H1 (cell line): ENCODE measurements around the gene SLC2A3. TPM values are rescaled to one million over a fixed set of nuclear protein-coding genes. Genes with fewer than 3 reads are reported as not detected.

ENCODE experiments used
- CTCF ChIA-PET: fragments of 300-600 bp; sonication (Branson Sonifier 250); formaldehyde crosslinking; loops from one replicate; lab custom pipeline; 2021; ENCODE audit not compliant: partially characterized antibody; lab: Charles Lee
- POLR2A ChIA-PET: fragments of 300-600 bp; sonication (Branson Sonifier 250); formaldehyde crosslinking; loops from one replicate; lab custom pipeline; 2021; ENCODE audit warnings: inconsistent platforms; ENCODE audit not compliant: partially characterized antibody; lab: Charles Lee
- DNase-seq, 2 experiments: peaks; one replicate each; pipeline versions ENCODE4 v3.0.0 to v3.0.0-alpha.2; 2010 to 2022; ENCODE audit warnings: low spot score in 2 of 2, low read depth in 1 of 2, mixed read lengths in 1 of 2
- FAIRE-seq: peaks from 2 replicates; lab custom pipeline; 2011; peaks lifted over from hg19 to GRCh38; lab: Jason Lieb, UNC
- H2AFZ ChIP-seq: 2 replicates; pipeline ENCODE4 v1.8.1; 2012; ENCODE audit warnings: low read length, inconsistent platforms
- H2AK5ac ChIP-seq: 2 replicates; pipeline ENCODE4 v1.6.1; 2013; ENCODE audit warnings: low read depth, low read length
- H2BK120ac ChIP-seq: replicated peaks from 2 replicates; pipeline ENCODE3; 2013; ENCODE audit warnings: low read depth, low read length, inconsistent platforms
- H2BK12ac ChIP-seq: 2 replicates; pipeline ENCODE4 v1.6.1; 2013; ENCODE audit warnings: low read depth, low read length
- H2BK15ac ChIP-seq: 2 replicates; pipeline ENCODE4 v1.6.1; 2013; ENCODE audit warnings: low read length
- H2BK20ac ChIP-seq: 2 replicates; pipeline ENCODE4 v1.6.1; 2013; ENCODE audit warnings: low read length
- H2BK5ac ChIP-seq: 2 replicates; pipeline ENCODE4 v1.6.1; 2013; ENCODE audit warnings: low read depth, low read length
- H3K14ac ChIP-seq: 2 replicates; pipeline ENCODE4 v1.6.1; 2013; ENCODE audit warnings: inconsistent platforms; ENCODE audit not compliant: insufficient read length
- H3K18ac ChIP-seq: 2 replicates; pipeline ENCODE4 v1.6.1; 2013; ENCODE audit warnings: low read length; ENCODE audit errors: extremely low read depth
- H3K23ac ChIP-seq: 2 replicates; pipeline ENCODE4 v1.6.1; 2013; ENCODE audit warnings: inconsistent platforms; ENCODE audit not compliant: insufficient read length
- H3K23me2 ChIP-seq: 2 replicates; pipeline ENCODE4 v1.6.1; 2013; ENCODE audit warnings: low read depth, low read length
- H3K27ac ChIP-seq: 2 replicates; pipeline ENCODE4 v1.6.1; 2011; ENCODE audit warnings: low read depth, low read length, inconsistent platforms
- H3K27me3 ChIP-seq, 4 experiments: replicated peaks in 1 of 4; 1 replicate in 1 of 4; 2 replicates in 3 of 4; pipeline versions ENCODE4 v1.6.1 to v1.8.1; 2011 to 2013; ENCODE audit warnings: low read length in 3 of 4, mild to moderate bottlenecking in 3 of 4, inconsistent platforms in 2 of 4, mixed read lengths in 2 of 4, moderate library complexity in 1 of 4; ENCODE audit not compliant: control insufficient read depth in 3 of 4, insufficient read depth in 3 of 4; ENCODE audit errors: extremely low read depth in 1 of 4
- H3K36me3 ChIP-seq, 4 experiments: 2 replicates each; pipeline versions ENCODE4 v1.6.1 to v1.8.1; 2011 to 2013; ENCODE audit warnings: mild to moderate bottlenecking in 4 of 4, low read length in 3 of 4, moderate library complexity in 2 of 4, control low read depth in 1 of 4, inconsistent platforms in 1 of 4; ENCODE audit not compliant: insufficient read depth in 4 of 4, control insufficient read depth in 2 of 4
- H3K4ac ChIP-seq: replicated peaks from 2 replicates; pipeline ENCODE3; 2013; ENCODE audit warnings: low read length, low read depth, mixed read lengths, inconsistent platforms; ENCODE audit not compliant: insufficient read length
- H3K4me1 ChIP-seq, 4 experiments: replicated peaks in 1 of 4; 1 replicate in 1 of 4; 2 replicates in 3 of 4; pipeline versions ENCODE4 v1.6.1 to v1.8.1; 2011 to 2013; ENCODE audit warnings: low read length in 3 of 4, inconsistent platforms in 2 of 4, mixed read lengths in 1 of 4; ENCODE audit not compliant: insufficient read depth in 4 of 4, control insufficient read depth in 3 of 4
- H3K4me2 ChIP-seq, 2 experiments: 2 replicates each; pipeline versions ENCODE4 v1.6.1 to v1.8.1; 2011 to 2013; ENCODE audit warnings: low read depth in 2 of 2, low read length in 2 of 2, control low read depth in 1 of 2, inconsistent platforms in 1 of 2, mild to moderate bottlenecking in 1 of 2; ENCODE audit not compliant: insufficient read depth in 1 of 2
- H3K4me3 ChIP-seq, 4 experiments: fragments of 200-600, 300-600 bp in 1 of 4; sonication (generic), shearing (Covaris generic), sonication (Bioruptor Twin) in 1 of 4; 2 replicates each; pipeline versions ENCODE4 v1.5.1 to v1.8.1; 2011 to 2016; ENCODE audit warnings: low read length in 4 of 4, low read depth in 3 of 4, control low read depth in 2 of 4, inconsistent platforms in 2 of 4, mild to moderate bottlenecking in 2 of 4, mixed read lengths in 1 of 4, moderate library complexity in 1 of 4; ENCODE audit not compliant: insufficient read depth in 2 of 4; ENCODE audit errors: extremely low read depth in 1 of 4
- H3K56ac ChIP-seq: replicated peaks from 2 replicates; pipeline ENCODE3; 2013; ENCODE audit warnings: low read depth, mild to moderate bottlenecking, mixed read lengths, low read length, inconsistent platforms; ENCODE audit not compliant: insufficient read length
- H3K79me1 ChIP-seq: 2 replicates; pipeline ENCODE4 v1.6.1; 2013; ENCODE audit warnings: low read depth, low read length, control low read depth
- H3K79me2 ChIP-seq, 2 experiments: 2 replicates each; pipeline versions ENCODE4 v1.6.1 to v1.8.1; 2012 to 2013; ENCODE audit warnings: low read length in 2 of 2, mild to moderate bottlenecking in 2 of 2, inconsistent platforms in 1 of 2; ENCODE audit not compliant: insufficient read depth in 2 of 2, control insufficient read depth in 1 of 2
- H3K9ac ChIP-seq, 4 experiments: replicated peaks in 1 of 4; 1 replicate in 1 of 4; 2 replicates in 3 of 4; pipeline versions ENCODE4 v1.6.1 to v1.8.1; 2011 to 2013; ENCODE audit warnings: low read depth in 3 of 4, low read length in 3 of 4, control low read depth in 2 of 4, mild to moderate bottlenecking in 2 of 4, moderate library complexity in 2 of 4, inconsistent platforms in 1 of 4; ENCODE audit errors: extremely low read depth in 1 of 4
- H3K9me3 ChIP-seq, 2 experiments: 2 replicates each; pipeline versions ENCODE4 v1.6.1 to v1.8.1; 2012 to 2013; ENCODE audit warnings: mild to moderate bottlenecking in 2 of 2, moderate library complexity in 2 of 2, control low read depth in 1 of 2, inconsistent platforms in 1 of 2, low read depth in 1 of 2, low read length in 1 of 2, mixed read lengths in 1 of 2; ENCODE audit not compliant: insufficient read depth in 2 of 2
- H4K20me1 ChIP-seq, 2 experiments: replicated peaks in 1 of 2; 2 replicates each; pipeline versions ENCODE3 to v1.8.1; 2011 to 2013; ENCODE audit warnings: inconsistent platforms in 2 of 2, low read length in 2 of 2, mild to moderate bottlenecking in 1 of 2; ENCODE audit not compliant: insufficient read depth in 2 of 2, control insufficient read depth in 1 of 2
- H4K5ac ChIP-seq: 2 replicates; pipeline ENCODE4 v1.6.1; 2013; ENCODE audit warnings: low read length, low read depth, mixed read lengths, inconsistent platforms; ENCODE audit not compliant: insufficient read length
- H4K8ac ChIP-seq: 2 replicates; pipeline ENCODE4 v1.8.0; 2013; ENCODE audit warnings: mild to moderate bottlenecking, moderate library complexity, low read length, inconsistent platforms; ENCODE audit not compliant: insufficient read depth; ENCODE audit errors: extremely low read depth
- H4K91ac ChIP-seq: replicated peaks from 2 replicates; pipeline ENCODE3; 2013; ENCODE audit warnings: low read length, mixed read lengths, inconsistent platforms; ENCODE audit not compliant: insufficient read length
- EGR1 ChIP-seq: IDR thresholded peaks from 2 replicates; pipeline ENCODE4 v1.6.1; 2011; ENCODE audit warnings: low read depth, low read length, borderline replicate concordance
- JUN ChIP-seq: IDR thresholded peaks from 2 replicates; pipeline ENCODE4 v1.6.1; 2011; ENCODE audit warnings: low read depth, mild to moderate bottlenecking, improper control_type of control experiment, low read length
- KDM5A ChIP-seq: fragments of 200-600 bp; IDR thresholded peaks from 2 replicates; pipeline ENCODE4 v1.7.1; 2012; ENCODE audit warnings: mild to moderate bottlenecking, low read length, inconsistent platforms, mixed read lengths
- NRF1 ChIP-seq: IDR thresholded peaks from 2 replicates; pipeline ENCODE4 v1.6.1; 2011; ENCODE audit warnings: mild to moderate bottlenecking, low read depth, low read length, improper control_type of control experiment
- RBBP5 ChIP-seq: IDR thresholded peaks from 2 replicates; pipeline ENCODE4 v1.7.1; 2012; ENCODE audit warnings: low read depth, mild to moderate bottlenecking, inconsistent platforms, low read length, moderate library complexity, borderline replicate concordance
- RFX5 ChIP-seq: IDR thresholded peaks from 2 replicates; pipeline ENCODE4 v1.6.1; 2011; ENCODE audit warnings: low read depth, low read length, improper control_type of control experiment, borderline replicate concordance
- RXRA ChIP-seq: IDR thresholded peaks from 2 replicates; pipeline ENCODE4 v1.6.1; 2011; ENCODE audit warnings: low read depth, mild to moderate bottlenecking, low read length, moderate library complexity; ENCODE audit not compliant: insufficient read depth
- SAP30 ChIP-seq: fragments of 300-600 bp; sonication (generic); IDR thresholded peaks from 2 replicates; pipeline ENCODE4 v1.7.1; 2012; ENCODE audit warnings: low read length, moderate library complexity, mild to moderate bottlenecking, inconsistent platforms; ENCODE audit not compliant: insufficient read depth, insufficient replicate concordance
- SIN3A ChIP-seq, 2 experiments: IDR thresholded peaks in 1 of 2; conservative IDR thresholded peaks in 1 of 2; 2 replicates each; pipeline ENCODE4 v1.6.1; 2011 to 2012; ENCODE audit warnings: low read length in 2 of 2, improper control_type of control experiment in 1 of 2, low read depth in 1 of 2, mild to moderate bottlenecking in 1 of 2
- SIX5 ChIP-seq: IDR thresholded peaks from 2 replicates; pipeline ENCODE4 v1.6.1; 2011; ENCODE audit warnings: mild to moderate bottlenecking, low read depth, low read length
- TCF12 ChIP-seq: IDR thresholded peaks from 2 replicates; pipeline ENCODE4 v1.6.1; 2011; ENCODE audit warnings: low read depth, mild to moderate bottlenecking, low read length
- TEAD4 ChIP-seq: IDR thresholded peaks from 2 replicates; pipeline ENCODE4 v1.6.1; 2012; ENCODE audit warnings: low read depth, low read length, inconsistent platforms, mixed read lengths
- WGBS, 2 experiments: shearing (Covaris generic) in 1 of 2; methylation state at CpG; one replicate each; pipeline versions ENCODE4 v1.1.6 to v1.1.7; 2013 to 2015; ENCODE audit warnings: low lambda C conversion rate in 2 of 2, mixed read lengths in 2 of 2, inconsistent platforms in 1 of 2, low coverage in 1 of 2, missing lambda C conversion rate in 1 of 2; ENCODE audit not compliant: insufficient replicate concordance in 2 of 2, insufficient coverage in 1 of 2, insufficient read length in 1 of 2; ENCODE audit errors: extremely low coverage in 1 of 2, missing lambda C conversion rate in 1 of 2; 5-methylcytosine and 5-hydroxymethylcytosine counted together
- polyA plus RNA-seq, 7 experiments: library from polyadenylated mRNA; depleted of rRNA in 3 of 7; stranded (reverse) in 5 of 7; unstranded in 2 of 7; fragments of >200 nt in 5 of 7; fragments of 200-250 nt in 2 of 7; gene quantifications; 1 replicate in 5 of 7; 2 replicates in 1 of 7; 4 replicates in 1 of 7; pipeline versions ENCODE4 v1.2.1 to v1.2.3, GENCODE V29; 2011 to 2013; ENCODE audit warnings: missing spikeins in 2 of 7, mixed read lengths in 2 of 7
- total RNA-seq: library from RNA; stranded (reverse); fragmentation: NEBNext Ultra II Directional; extraction: Animal tissue kit (Norgen Biotek cat#: 25700); gene quantifications from 2 replicates; pipeline ENCODE4 v1.2.1, GENCODE V29; 2021
- TF ChIP-seq, protein P1 (sequence below): IDR thresholded peaks from 2 replicates; pipeline ENCODE4 v1.6.1; 2012; ENCODE audit warnings: inconsistent platforms

SLC2A3 gene
- total and polyA plus RNA-seq, 2 of the 8 experiments (the other 6 are each of a cell fraction or from before 2014, with no cell fraction given): 417 to 688 TPM

DNA sequence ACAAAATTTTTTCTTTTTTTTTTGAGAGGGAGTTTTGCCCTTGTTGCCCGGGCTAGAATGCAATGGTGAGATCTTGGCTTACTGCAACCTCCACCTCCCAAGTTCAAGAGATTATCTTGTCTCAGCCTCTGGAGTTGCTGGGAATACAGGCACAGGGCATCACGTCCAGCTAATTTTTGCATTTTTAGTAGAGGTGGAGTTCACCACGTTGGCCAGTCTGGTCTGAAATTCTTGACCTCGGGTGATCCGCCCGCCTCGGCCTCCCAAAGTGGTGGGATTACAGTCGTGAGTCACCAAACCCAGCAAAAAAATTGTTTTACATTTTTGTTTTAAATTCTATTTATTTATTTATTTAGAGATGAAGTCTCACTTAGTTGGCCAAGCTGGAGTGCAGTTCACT is 58.6 kb downstream of the SLC2A3 start:
- Histone ChIP-seq H3K79me1 (no peaks in the 10 kb centered on the region), H3K56ac (no peak overlapping the region), H3K4me2 (no peak overlapping the region), H3K27me3 (no peaks in the 10 kb centered on the region), H4K91ac (no peak overlapping the region), H2BK120ac (no peak overlapping the region), H3K23me2 (no peaks in the 10 kb centered on the region), H4K20me1 (no peaks in the 10 kb centered on the region), H2BK5ac (no peak overlapping the region), H3K4me3 (no peak overlapping the region), H3K9ac (no peak overlapping the region), H2AK5ac (no peak overlapping the region), H3K27ac (no peak overlapping the region), H3K36me3 (no peaks in the 10 kb centered on the region), H3K14ac (no peak overlapping the region), H3K23ac (no peak overlapping the region), H4K8ac (no peak overlapping the region), H4K5ac (no peak overlapping the region), H3K18ac (no peak overlapping the region), H3K4ac (no peak overlapping the region), H3K9me3 (no peaks in the 10 kb centered on the region; a peak in 1 of 4 replicates), H2BK15ac (0 out of 2 replicates have a peak overlapping the region, but pooled peaks have one; percentile 12), H3K79me2 (no peaks in the 10 kb centered on the region), H3K4me1 (peaks cover 0 to under 1% (median 0%) of the 10 kb centered on the region in 4 experiments; a peak in 3 of 7 replicates), H2AFZ (no peak overlapping the region), H2BK12ac (no peak overlapping the region), H2BK20ac (0 out of 2 replicates have a peak overlapping the region, but pooled peaks have one; percentile 32)
- no peak for DNase-seq
- WGBS, 2 experiments: 94% methylated on average over 8 of the region's 8 CpGs; no CpG with 5 or more reads in 1 of the 2 experiments
- ChIA-PET POLR2A (interaction anchor here (1.1 to 1.4 kb wide), 3 partner anchors 28 to 45 kb away, joined by 3 to 6 read pairs (median 4); no protein-coding TSS in a partner anchor), CTCF (interaction anchor here (1.2 to 1.6 kb wide), 5 partner anchors 9 to 118 kb away, joined by 3 to 4 read pairs (median 3); no protein-coding TSS in a partner anchor)
- FAIRE-seq: no peak
- TF ChIP-seq TCF12 (no peak), NRF1 (no peak), RXRA (no peak), SAP30 (no peak), TEAD4 (no peak), RFX5 (no peak), RBBP5 (no peak), SIN3A (conservative IDR thresholded peaks at IDR 0.05 in 1 of 2, IDR thresholded peaks at IDR 0.05 in 1 of 2; ENCODE audit: low read depth in 1 of 2, low read length in 2 of 2) (no peak), SIX5 (no peak), EGR1 (no peak), JUN (no peak), KDM5A (no peak)
- TF ChIP-seq, protein P1, sequence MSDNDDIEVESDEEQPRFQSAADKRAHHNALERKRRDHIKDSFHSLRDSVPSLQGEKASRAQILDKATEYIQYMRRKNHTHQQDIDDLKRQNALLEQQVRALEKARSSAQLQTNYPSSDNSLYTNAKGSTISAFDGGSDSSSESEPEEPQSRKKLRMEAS: no peak
